T follicular helper cell (primary cell): ENCODE data around the gene LITAF.
"Not testable (repeated sequence)": the region's sequence is repeated elsewhere in the genome, so short reads cannot be mapped to it uniquely, and the experiment has no call there.

Experiments
- DNase-seq: peaks from one replicate; pipeline ENCODE4 v3.0.0-alpha.2; 2020; ENCODE audit warnings: low read depth

The LITAF gene

GRCh38 chr16:11620243-11621003 is 33.7 kb upstream of the LITAF start:
- no peak for DNase-seq

GRCh38 chr16:11619327-11619851 is 32.7 kb upstream of the LITAF start:
- no peak for DNase-seq

DNA sequence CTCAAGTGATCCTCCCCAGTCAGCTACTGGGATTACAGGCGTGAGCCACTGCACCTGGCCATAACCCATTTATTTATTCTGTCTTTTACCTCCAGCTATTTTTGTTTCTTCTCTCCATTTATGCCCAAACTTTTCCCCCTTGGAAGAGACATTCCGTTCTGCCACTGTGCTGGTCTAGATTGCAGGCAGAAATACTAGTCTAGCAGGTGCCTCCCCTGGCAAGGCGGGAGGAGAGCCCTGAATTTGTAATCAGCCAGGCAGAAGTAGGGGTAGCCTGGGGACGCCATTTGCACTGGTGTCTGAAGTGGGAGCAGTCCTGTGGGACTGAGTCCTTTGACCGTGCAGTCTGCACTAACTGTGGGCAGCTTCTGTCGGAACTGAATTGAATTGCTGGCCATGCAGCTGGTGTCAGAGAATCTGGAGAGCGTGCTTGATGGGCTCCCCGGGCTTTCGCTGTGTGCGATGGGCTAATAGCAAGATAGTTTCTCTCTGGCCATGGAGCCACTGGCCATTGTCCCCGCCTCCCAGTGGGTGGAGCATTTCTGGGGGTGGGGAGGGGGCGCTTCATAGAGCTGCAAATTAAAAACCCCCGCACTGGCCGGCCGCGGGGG is 31.5 kb upstream of the LITAF start:
- no peak for DNase-seq

GRCh38 chr16:11615748-11616447 is 29.2 kb upstream of the LITAF start:
- no peak for DNase-seq

GRCh38 chr16:11614587-11615175 is 28.0 kb upstream of the LITAF start:
- no peak for DNase-seq

- DNase-seq, result no peak
Measured at GRCh38 chr16:11613381-11614303, 26.9 kb upstream of the LITAF start.

DNA sequence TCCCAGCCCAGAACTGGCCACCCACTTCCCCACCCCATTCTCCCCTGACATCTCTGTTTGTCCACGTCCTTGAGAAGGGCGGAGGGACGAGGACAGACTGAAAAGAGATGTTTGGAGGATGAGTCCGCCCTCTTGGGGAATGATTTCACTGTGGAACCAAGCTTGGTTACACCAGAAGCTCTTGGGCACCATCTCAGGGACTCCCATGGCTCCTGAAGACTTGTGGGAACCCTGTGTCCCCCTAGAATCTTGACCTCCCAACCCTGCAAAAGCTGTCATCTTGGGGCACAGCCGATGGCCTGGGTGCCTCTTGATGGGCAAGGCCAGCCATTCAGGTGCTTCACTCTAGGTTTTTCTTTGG is 25.9 kb upstream of the LITAF start:
- DNase-seq, result no peak

DNA sequence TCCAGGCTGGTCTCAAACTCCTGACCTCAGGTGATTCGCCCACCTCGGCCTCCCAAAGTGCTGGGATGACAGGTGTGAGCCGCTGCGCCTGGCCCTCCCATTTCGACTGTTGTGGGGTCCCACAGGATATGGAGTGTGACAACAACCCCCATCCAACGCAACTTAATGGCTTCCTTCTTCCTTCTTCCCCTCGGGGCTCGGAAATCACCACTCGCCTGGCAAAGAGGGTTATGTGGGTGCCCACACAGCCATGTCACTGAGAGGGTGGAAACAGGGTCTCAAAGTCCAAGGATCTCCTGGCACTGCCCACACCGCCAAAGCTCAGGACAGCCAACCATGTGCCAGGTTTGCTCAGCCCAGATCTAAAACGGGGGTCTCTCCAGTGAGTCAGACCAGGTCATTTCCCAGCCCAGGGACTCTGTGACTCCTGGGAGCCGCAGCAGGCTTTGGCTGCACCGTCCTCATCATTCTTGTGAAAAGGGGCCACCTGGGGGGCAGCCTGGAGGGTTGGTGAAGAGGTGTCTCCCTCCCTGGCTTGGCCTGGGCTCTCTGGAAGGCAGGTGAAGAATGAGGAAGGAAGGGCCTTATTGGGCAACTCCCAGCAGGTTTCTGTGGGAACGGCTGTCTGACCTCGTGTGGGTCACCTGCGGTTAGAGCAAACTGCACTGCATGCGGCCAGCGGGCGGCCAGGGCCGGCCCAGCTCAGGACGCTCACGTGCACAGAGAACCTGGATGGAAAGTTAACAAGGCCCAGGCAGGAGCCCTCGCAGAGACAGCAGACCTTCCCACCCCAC is 25.3 kb upstream of the LITAF start:
- no peak for DNase-seq

DNA sequence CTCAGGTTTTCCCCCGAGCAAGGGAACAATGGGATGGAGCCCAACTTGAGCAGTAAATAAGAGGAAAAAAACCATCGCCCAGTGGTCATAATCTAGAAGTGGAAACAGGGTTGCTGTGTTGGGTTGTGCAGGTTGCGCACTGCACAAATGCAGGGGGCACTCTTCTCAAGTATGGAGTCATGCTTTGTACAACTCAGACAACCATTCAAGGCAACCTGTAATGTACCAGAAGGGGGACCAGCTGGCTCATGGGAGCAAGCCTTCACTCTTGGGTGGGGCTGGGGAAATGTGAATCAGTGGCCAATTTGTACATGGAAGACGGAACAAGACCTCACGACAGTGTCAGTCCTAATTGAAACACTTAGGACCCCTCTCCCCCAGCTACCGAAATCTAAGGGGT is 23.9 kb upstream of the LITAF start:
- DNase-seq, result no peak

GRCh38 chr16:11610121-11610505 is 23.4 kb upstream of the LITAF start:
- no peak for DNase-seq

GRCh38 chr16:11609474-11610120 is 22.9 kb upstream of the LITAF start:
- DNase-seq, result no peak

GRCh38 chr16:11605891-11606290 is 19.2 kb upstream of the LITAF start:
- DNase-seq, result no peak

DNA sequence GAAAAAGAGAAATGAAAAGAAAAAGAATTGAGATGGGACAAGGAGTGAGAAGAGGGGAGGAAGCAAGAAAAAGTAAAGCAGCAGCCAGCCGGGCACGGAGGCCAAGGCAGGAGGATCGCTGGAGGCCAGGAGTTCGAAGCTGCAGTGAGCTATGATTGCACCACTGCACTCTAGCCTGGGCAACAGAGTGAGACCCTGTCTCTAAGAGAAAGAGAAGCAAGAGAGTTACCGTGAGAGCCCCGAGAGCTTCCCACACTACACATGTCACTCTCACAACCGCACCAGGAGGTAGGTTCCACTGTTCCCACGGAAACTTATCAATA is 18.8 kb upstream of the LITAF start:
- no peak for DNase-seq

DNA sequence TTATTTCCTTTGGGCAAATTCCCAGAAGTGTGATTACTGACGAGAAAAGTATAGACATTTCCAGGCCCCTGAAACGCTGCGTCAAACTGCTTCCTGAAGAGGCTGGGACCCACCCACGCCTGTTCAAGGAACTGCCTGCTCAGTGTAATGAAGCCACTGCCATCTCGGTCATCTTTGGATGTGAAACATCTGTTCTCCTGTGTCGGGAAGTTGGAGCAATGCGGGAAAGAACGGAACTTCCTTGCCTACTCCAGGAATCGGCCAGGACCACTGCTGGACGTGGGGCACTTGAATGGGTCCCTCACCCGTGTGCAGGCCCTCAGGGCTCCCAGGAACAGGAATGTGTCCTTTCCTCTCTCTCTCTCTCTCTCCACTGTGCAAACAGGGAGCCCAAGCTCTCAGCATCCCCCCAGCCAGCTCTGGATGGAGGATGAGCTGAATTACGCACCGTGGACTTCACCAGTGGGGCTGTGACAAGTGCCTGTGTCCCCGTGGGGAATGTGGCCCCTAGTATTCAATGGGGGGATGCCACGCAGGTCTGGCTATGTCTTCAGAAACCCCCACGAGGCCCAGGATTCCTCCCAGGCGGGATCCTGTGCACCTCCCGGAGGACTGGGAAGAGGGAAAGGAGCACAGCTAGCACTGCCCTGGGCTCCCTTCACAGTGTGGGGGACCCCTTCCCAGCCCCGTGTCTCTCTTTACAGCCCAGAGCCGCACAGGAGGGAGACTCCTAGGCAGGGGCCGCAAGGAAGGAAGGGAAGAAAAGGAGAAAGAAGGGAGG is 18.3 kb upstream of the LITAF start:
- no peak for DNase-seq

DNA sequence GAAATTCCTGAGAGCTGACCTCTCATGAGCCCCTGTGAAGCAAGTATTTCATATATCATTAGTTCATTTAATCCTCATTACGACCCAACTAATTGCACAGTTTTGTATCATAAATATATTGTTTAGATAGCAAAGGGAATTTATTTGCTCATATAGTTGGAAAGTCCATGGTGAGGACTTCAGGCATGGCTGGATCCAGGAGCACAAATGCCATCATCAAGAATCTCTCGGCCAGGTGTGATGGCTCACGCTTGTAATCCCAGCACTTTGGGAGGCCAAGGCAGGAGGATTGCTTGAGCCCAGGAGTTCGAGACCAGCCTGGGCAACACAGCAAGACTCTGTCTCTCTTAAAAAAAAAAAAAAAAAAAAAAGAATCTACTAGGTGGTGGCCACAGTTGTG is 17.6 kb upstream of the LITAF start:
- not testable (repeated sequence) for DNase-seq

DNA sequence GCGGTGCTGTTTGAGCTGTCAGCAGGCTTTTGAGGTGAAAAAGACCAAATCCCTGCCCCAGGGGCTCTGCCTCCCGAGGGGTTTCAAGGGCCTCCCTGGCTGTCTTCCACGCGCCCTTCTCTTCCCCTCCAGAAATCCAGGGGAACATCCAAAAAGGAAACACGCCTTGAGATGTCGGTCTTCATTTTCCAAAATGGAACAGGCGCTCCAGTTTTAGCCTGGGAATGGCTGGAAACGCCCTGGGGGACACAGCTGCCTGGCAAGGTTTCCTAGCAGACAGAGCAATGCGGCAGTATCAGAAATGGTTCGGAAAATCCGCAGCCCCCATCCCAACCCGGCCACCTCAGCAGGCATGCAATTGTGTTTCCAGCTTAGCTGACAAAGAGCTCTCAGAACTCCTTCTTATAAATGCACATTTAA is 16.6 kb upstream of the LITAF start:
- DNase-seq, result no peak

- no peak for DNase-seq
Measured at GRCh38 chr16:11602321-11602720, 15.6 kb upstream of the LITAF start.

DNA sequence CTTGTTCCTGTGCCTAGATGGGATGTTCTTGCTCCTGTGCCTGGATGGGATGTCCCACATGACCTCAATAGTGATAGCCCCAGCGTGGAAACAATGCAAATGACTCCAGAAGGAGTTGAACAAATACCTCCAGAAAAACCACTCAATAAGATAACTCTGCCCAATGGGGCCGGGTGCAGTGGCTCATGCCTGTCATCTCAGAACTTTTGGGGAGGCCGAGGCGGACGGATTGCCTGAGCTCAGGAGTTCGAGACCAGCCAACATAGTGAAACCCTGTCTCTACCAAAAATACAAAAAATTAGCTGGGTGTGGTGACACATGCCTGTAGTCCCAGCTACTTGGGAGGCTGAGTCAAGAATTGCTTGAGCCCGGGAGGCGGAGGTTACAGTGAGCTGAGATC is 15.2 kb upstream of the LITAF start:
- no peak for DNase-seq

DNA sequence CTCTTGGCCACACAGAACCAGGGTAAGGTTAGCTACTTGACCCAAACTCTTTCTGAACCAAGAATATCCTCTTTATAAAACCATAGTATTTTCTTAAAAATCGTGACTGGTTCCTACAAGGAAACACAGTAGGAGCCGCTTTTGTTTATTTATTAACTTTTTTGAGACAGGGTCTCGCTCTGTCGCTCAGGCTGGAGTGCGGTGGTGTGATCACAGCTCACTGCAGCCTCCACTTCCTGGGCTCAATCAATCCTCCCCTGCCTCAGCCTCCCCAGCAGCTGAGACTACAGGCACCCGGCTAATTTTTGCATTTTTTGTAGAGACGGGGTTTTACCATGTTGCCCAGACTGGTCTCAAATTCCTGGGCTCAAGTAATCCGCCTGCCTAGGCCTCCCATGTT is 14.7 kb upstream of the LITAF start:
- DNase-seq, result no peak

GRCh38 chr16:11599579-11599978 is 12.9 kb upstream of the LITAF start:
- no peak for DNase-seq
